Endothelial cell of umbilical vein (primary cell): ENCODE data around the gene RNF217.

Source experiments
- CTCF ChIP-seq, 2 donors: IDR thresholded peaks; 1 replicate in 1 of 2; 2 replicates in 1 of 2; pipeline ENCODE4 v1.5.1; 2011; ENCODE audit warnings: low read length in 2 of 2, mild to moderate bottlenecking in 2 of 2, moderate library complexity in 2 of 2, control low read depth in 1 of 2, inconsistent platforms in 1 of 2, low read depth in 1 of 2; ENCODE audit not compliant: insufficient read depth in 1 of 2; ENCODE audit errors: extremely low read depth in 1 of 2
- EZH2 ChIP-seq: IDR thresholded peaks from 2 replicates; pipeline ENCODE4 v1.6.1; 2012; ENCODE audit warnings: borderline replicate concordance, low read depth, mild to moderate bottlenecking, moderate library complexity, low read length, inconsistent platforms; ENCODE audit not compliant: severe bottlenecking
- GATA2 ChIP-seq: IDR thresholded peaks from 2 replicates; pipeline ENCODE4 v1.7.0; 2011; ENCODE audit warnings: low read depth, mild to moderate bottlenecking, moderate library complexity, mixed read lengths, low read length; ENCODE audit not compliant: insufficient read length, insufficient read depth
- POLR2A ChIP-seq: IDR thresholded peaks from 2 replicates; pipeline ENCODE4 v1.6.1; 2012; ENCODE audit warnings: low read depth, mild to moderate bottlenecking, control low read depth, low read length
- POLR2AphosphoS5 ChIP-seq: IDR thresholded peaks from 2 replicates; pipeline ENCODE4 v1.6.1; 2012; ENCODE audit warnings: low read depth, mild to moderate bottlenecking, control low read depth, low read length, moderate library complexity; ENCODE audit not compliant: insufficient read depth

- TF ChIP-seq CTCF (IDR thresholded peaks at IDR 0.05; ENCODE audit: extremely low read depth in 1 of 2, insufficient read depth in 1 of 2, low read depth in 1 of 2, low read length in 2 of 2) (no peak), POLR2A (no peak), EZH2 (no peak), POLR2AphosphoS5 (no peak), GATA2 (no peak)
Measured at GRCh38 chr6:125044066-125044465, 81.8 kb downstream of the RNF217 start.
